ENCODE data around the gene DLGAP1. TPM values are rescaled to one million over a fixed set of nuclear protein-coding genes. Genes with fewer than 3 reads are reported as not detected.

The DLGAP1 gene
- total RNA-seq, 1 donor from 2014 or later: 3.2 TPM

DNA sequence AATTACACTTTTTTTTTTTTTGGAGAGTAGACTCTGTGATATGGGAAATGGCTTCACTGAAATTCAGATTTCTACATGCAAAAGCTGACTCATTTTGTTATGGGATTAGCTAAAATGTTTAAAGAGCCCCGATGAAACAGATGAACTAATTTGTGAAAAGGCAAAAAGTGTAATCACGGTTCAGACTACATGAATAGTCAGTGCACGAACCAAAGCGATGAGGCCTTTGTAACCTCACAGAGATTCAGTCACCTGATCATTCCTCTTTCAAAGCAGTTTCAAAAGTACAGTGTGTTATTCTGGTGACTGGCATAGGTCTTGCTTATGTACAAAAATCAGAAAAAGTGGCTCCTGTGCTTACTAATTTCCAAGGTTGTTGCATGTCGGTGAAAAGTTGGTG is 960.5 kb downstream of the DLGAP1 start:
- Histone ChIP-seq H3K36me3 (no peaks in the 10 kb centered on the region), H3K27me3 (no peaks in the 10 kb centered on the region), H3K4me3 (no peak overlapping the region), H3K4me1 (peaks cover 10% of the 10 kb centered on the region), H3K27ac (no peak overlapping the region), H3K9me3 (no peaks in the 10 kb centered on the region)
- DNase-seq (ENCODE audit: extremely low spot score in 2 of 2): no peak
- TF ChIP-seq, protein P1, sequence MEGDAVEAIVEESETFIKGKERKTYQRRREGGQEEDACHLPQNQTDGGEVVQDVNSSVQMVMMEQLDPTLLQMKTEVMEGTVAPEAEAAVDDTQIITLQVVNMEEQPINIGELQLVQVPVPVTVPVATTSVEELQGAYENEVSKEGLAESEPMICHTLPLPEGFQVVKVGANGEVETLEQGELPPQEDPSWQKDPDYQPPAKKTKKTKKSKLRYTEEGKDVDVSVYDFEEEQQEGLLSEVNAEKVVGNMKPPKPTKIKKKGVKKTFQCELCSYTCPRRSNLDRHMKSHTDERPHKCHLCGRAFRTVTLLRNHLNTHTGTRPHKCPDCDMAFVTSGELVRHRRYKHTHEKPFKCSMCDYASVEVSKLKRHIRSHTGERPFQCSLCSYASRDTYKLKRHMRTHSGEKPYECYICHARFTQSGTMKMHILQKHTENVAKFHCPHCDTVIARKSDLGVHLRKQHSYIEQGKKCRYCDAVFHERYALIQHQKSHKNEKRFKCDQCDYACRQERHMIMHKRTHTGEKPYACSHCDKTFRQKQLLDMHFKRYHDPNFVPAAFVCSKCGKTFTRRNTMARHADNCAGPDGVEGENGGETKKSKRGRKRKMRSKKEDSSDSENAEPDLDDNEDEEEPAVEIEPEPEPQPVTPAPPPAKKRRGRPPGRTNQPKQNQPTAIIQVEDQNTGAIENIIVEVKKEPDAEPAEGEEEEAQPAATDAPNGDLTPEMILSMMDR (IDR thresholded peaks at IDR 0.05): no peak
- intact Hi-C loops (cut with DNase I): no loop called here

GRCh38 chr18:3494245-3494526 is 960.9 kb downstream of the DLGAP1 start:
- no peak overlapping the region for H3K4me3 ChIP-seq

GRCh38 chr18:3493501-3494244 is 961.4 kb downstream of the DLGAP1 start:
- TF ChIP-seq POLR2AphosphoS5 (IDR thresholded peaks at IDR 0.05; ENCODE audit: insufficient read depth in 1 of 2, low read depth in 1 of 2): no peak
- TF ChIP-seq, protein P1 (IDR thresholded peaks at IDR 0.05): no peak
- no peak for TF ChIP-seq POLR2A (IDR thresholded peaks at IDR 0.05)
- no peak overlapping the region for H3K4me3 ChIP-seq
- no peak for DNase-seq (ENCODE audit: extremely low spot score in 2 of 2)
- intact Hi-C loops (cut with DNase I): no loop called here
- H3K36me3 ChIP-seq: no peaks in the 10 kb centered on the region
- no peak overlapping the region for H3K27ac ChIP-seq
- no peaks in the 10 kb centered on the region for H3K9me3 ChIP-seq
- H3K4me1 ChIP-seq: peaks cover 1% of the 10 kb centered on the region
- H3K27me3 ChIP-seq: no peaks in the 10 kb centered on the region

More at GRCh38 chr18:3494245-3494526, 960.9 kb downstream of the DLGAP1 start:
- Histone ChIP-seq H3K27ac (no peak overlapping the region), H3K9me3 (no peaks in the 10 kb centered on the region), H3K36me3 (no peaks in the 10 kb centered on the region), H3K4me1 (peaks cover 6% of the 10 kb centered on the region), H3K27me3 (no peaks in the 10 kb centered on the region)
- TF ChIP-seq, protein P1 (IDR thresholded peaks at IDR 0.05): no peak
- no peak for TF ChIP-seq POLR2A (IDR thresholded peaks at IDR 0.05)
- TF ChIP-seq POLR2AphosphoS5 (IDR thresholded peaks at IDR 0.05; ENCODE audit: insufficient read depth in 1 of 2, low read depth in 1 of 2): no peak
- intact Hi-C loops (cut with DNase I): no loop called here
- no peak for DNase-seq (ENCODE audit: extremely low spot score in 2 of 2)

GRCh38 chr18:3492721-3493120 is 962.4 kb downstream of the DLGAP1 start:
- no peaks in the 10 kb centered on the region for H3K27me3 ChIP-seq
- TF ChIP-seq POLR2AphosphoS5 (IDR thresholded peaks at IDR 0.05; ENCODE audit: insufficient read depth in 1 of 2, low read depth in 1 of 2) (no peak), POLR2A (IDR thresholded peaks at IDR 0.05) (no peak)
- TF ChIP-seq, protein P1 (IDR thresholded peaks at IDR 0.05): no peak
- H3K9me3 ChIP-seq: no peaks in the 10 kb centered on the region
- H3K4me3 ChIP-seq: no peak overlapping the region
- H3K27ac ChIP-seq: no peak overlapping the region
- no peak for DNase-seq (ENCODE audit: extremely low spot score in 2 of 2)
- H3K36me3 ChIP-seq: no peaks in the 10 kb centered on the region
- H3K4me1 ChIP-seq: no peaks in the 10 kb centered on the region
- intact Hi-C loops (cut with DNase I): no loop called here

- Histone ChIP-seq H3K4me3 (no peak overlapping the region), H3K9me3 (no peaks in the 10 kb centered on the region), H3K27ac (no peak overlapping the region), H3K4me1 (no peaks in the 10 kb centered on the region), H3K27me3 (no peaks in the 10 kb centered on the region), H3K36me3 (no peaks in the 10 kb centered on the region)
- DNase-seq (ENCODE audit: extremely low spot score in 2 of 2): no peak
- intact Hi-C loops (cut with DNase I): no loop called here
- TF ChIP-seq, protein P1 (IDR thresholded peaks at IDR 0.05): no peak
- no peak for TF ChIP-seq POLR2AphosphoS5 (IDR thresholded peaks at IDR 0.05; ENCODE audit: insufficient read depth in 1 of 2, low read depth in 1 of 2)
- no peak for TF ChIP-seq POLR2A (IDR thresholded peaks at IDR 0.05)
These were observed 963.0 kb downstream of the DLGAP1 start for GRCh38 chr18:3491981-3492555.
